ENCODE measurements around the gene PRM1.

DNA sequence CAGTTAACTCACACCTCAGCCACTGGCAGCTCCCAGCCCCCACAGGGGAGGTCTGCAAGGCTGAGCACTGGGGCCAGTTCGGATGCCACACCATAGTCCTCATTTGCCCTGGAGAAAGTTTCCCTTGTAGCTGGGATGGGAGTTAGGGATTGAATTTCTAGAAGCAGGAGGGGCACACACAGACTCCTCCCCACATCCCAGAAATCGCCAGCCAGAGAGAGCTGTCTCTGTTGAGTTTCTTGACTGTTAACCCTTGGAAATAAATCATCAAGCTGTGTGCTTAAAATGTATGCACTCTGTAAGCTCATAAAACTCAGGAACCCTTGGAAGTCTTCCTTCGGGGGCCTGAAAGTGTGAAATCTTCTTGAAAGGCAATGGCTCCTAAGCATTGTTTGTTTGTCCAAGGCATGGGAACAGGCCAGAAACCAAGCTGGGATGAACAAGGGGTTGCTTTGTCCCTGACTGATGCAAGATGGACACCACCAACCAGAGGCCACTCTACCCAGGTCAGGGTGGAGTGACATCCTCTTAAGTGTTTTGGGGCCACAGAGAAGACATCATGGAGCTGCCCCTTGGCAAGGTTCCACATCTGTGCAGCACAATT, 7.3 kb downstream of the PRM1 start:
- TF ChIP-seq, protein P1, sequence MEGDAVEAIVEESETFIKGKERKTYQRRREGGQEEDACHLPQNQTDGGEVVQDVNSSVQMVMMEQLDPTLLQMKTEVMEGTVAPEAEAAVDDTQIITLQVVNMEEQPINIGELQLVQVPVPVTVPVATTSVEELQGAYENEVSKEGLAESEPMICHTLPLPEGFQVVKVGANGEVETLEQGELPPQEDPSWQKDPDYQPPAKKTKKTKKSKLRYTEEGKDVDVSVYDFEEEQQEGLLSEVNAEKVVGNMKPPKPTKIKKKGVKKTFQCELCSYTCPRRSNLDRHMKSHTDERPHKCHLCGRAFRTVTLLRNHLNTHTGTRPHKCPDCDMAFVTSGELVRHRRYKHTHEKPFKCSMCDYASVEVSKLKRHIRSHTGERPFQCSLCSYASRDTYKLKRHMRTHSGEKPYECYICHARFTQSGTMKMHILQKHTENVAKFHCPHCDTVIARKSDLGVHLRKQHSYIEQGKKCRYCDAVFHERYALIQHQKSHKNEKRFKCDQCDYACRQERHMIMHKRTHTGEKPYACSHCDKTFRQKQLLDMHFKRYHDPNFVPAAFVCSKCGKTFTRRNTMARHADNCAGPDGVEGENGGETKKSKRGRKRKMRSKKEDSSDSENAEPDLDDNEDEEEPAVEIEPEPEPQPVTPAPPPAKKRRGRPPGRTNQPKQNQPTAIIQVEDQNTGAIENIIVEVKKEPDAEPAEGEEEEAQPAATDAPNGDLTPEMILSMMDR (conservative IDR thresholded peaks at IDR 0.05; ENCODE audit: low read depth, low read length) = no peak
- no peak for TF ChIP-seq EZH2 (IDR thresholded peaks at IDR 0.05; ENCODE audit: borderline replicate concordance, low read depth, low read length, poor library complexity, severe bottlenecking)
